Astrocyte (in vitro differentiated cells and primary cell): ENCODE measurements around the gene KHDC1. TPM values are rescaled to one million over a fixed set of nuclear protein-coding genes. Genes with fewer than 3 reads are reported as not detected.
"Not testable (repeated sequence)": the region's sequence is repeated elsewhere in the genome, so short reads cannot be mapped to it uniquely, and the experiment has no call there.

Experiments
- DNase-seq: peaks from one replicate; pipeline ENCODE4 v3.0.0-alpha.2; 2010; ENCODE audit warnings: low read depth
- FAIRE-seq: peaks from 2 replicates; lab custom pipeline; 2011; peaks lifted over from hg19 to GRCh38; lab: Jason Lieb, UNC
- H2AFZ ChIP-seq: 2 replicates; pipeline ENCODE4 v1.6.0; 2012; ENCODE audit warnings: low read depth, low read length, inconsistent platforms
- H3K27ac ChIP-seq: 2 replicates; pipeline ENCODE4 v1.5.1; 2011; ENCODE audit warnings: low read depth, low read length, inconsistent platforms
- H3K27me3 ChIP-seq: 2 replicates; pipeline ENCODE4 v1.6.0; 2011; ENCODE audit warnings: low read length, inconsistent platforms; ENCODE audit not compliant: insufficient read depth
- H3K36me3 ChIP-seq: 2 replicates; pipeline ENCODE4 v1.5.1; 2011; ENCODE audit warnings: low read length, inconsistent platforms; ENCODE audit not compliant: insufficient read depth
- H3K4me1 ChIP-seq: 2 replicates; pipeline ENCODE4 v1.5.1; 2011; ENCODE audit warnings: low read length, inconsistent platforms; ENCODE audit not compliant: insufficient read depth
- H3K4me2 ChIP-seq: 2 replicates; pipeline ENCODE4 v1.6.0; 2012; ENCODE audit warnings: low read length, inconsistent platforms
- H3K4me3 ChIP-seq: 2 replicates; pipeline ENCODE4 v1.5.1; 2011; ENCODE audit warnings: low read depth, mild to moderate bottlenecking, low read length, inconsistent platforms; ENCODE audit not compliant: insufficient read depth
- H3K79me2 ChIP-seq: 2 replicates; pipeline ENCODE4 v1.6.0; 2012; ENCODE audit warnings: mild to moderate bottlenecking, low read length, inconsistent platforms; ENCODE audit not compliant: insufficient read depth
- H3K9ac ChIP-seq: 2 replicates; pipeline ENCODE4 v1.6.0; 2012; ENCODE audit warnings: mild to moderate bottlenecking, low read length, inconsistent platforms
- H3K9me3 ChIP-seq: 2 replicates; pipeline ENCODE4 v1.5.1; 2012; ENCODE audit warnings: low read depth, mild to moderate bottlenecking, low read length, inconsistent platforms; ENCODE audit not compliant: insufficient read depth
- H4K20me1 ChIP-seq: 2 replicates; pipeline ENCODE4 v1.6.0; 2012; ENCODE audit warnings: low read length, inconsistent platforms; ENCODE audit not compliant: insufficient read depth
- H3K27ac Mint-ChIP-seq: one replicate; pipeline ENCODE4 v1.8.0; 2021; ENCODE audit warnings: mild to moderate bottlenecking, mixed read lengths; ENCODE audit not compliant: unreplicated experiment
- H3K27me3 Mint-ChIP-seq: one replicate; pipeline ENCODE4 v1.8.0; 2021; ENCODE audit warnings: low read depth, mixed read lengths; ENCODE audit not compliant: unreplicated experiment
- H3K36me3 Mint-ChIP-seq: one replicate; pipeline ENCODE4 v1.8.0; 2021; ENCODE audit warnings: low read depth, mixed read lengths; ENCODE audit not compliant: unreplicated experiment
- H3K4me1 Mint-ChIP-seq: one replicate; pipeline ENCODE4 v1.8.0; 2021; ENCODE audit warnings: low read depth, mixed read lengths; ENCODE audit not compliant: unreplicated experiment
- H3K4me3 Mint-ChIP-seq: one replicate; pipeline ENCODE4 v1.8.0; 2021; ENCODE audit warnings: mild to moderate bottlenecking, moderate library complexity, mixed read lengths; ENCODE audit not compliant: unreplicated experiment
- H3K9me3 Mint-ChIP-seq: one replicate; pipeline ENCODE4 v1.8.0; 2021; ENCODE audit warnings: mild to moderate bottlenecking, mixed read lengths; ENCODE audit not compliant: unreplicated experiment
- CTCF ChIP-seq: IDR thresholded peaks from 2 replicates; pipeline ENCODE4 v1.5.1; 2011; ENCODE audit warnings: low read depth, mild to moderate bottlenecking, inconsistent platforms, low read length, moderate library complexity; ENCODE audit not compliant: insufficient read depth
- EZH2 ChIP-seq: IDR thresholded peaks from 2 replicates; pipeline ENCODE4 v1.6.1; 2012; ENCODE audit warnings: mild to moderate bottlenecking, low read length, inconsistent platforms; ENCODE audit not compliant: insufficient read depth
- total RNA-seq: library from RNA; stranded (reverse); gene quantifications from 2 replicates; pipeline ENCODE4 v1.2.1, GENCODE V29; 2021

KHDC1 gene
- total RNA-seq, 1 donor from 2014 or later, result 2.9 TPM

DNA sequence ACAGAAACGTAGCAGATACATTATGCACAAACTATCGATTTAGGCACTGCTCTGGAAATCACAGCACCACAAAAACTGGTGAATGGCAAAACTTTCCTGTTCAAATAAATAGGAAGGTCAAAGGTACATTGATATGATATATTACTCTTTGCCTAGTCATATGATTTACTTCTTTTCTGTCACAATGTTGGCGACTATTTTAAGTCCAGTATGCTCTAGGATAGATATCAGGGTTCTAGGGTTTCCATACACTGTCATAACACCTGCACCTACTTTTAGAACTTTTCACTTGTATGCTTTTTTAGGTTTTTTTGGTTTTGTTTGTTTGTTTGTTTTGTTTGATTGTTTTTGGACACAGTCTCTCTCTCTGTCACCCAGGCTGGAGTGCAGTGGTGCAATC lies 62.7 kb downstream of the KHDC1 start:
- no peaks in the 10 kb centered on the region for H3K9me3 ChIP-seq

DNA sequence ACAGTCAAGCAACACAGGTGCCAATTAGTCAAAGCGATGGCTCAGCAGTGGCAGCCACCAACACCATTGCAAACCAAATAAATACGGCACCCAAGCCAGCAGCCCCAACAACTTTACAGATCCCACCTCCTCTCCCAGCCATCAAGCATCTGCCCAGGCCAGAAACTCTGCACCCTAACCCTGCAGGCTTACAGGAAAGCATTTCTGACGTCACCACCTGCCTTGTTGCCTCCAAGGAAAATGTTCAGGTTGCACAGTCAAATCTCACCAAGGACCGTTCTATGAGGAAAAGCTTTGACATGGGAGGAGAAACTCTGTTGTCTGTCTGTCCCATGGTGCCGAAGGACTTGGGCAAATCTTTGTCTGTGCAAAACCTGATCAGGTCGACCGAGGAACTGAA lies 68.3 kb downstream of the KHDC1 start:
- Histone ChIP-seq H3K9me3 (no peaks in the 10 kb centered on the region), H3K27ac (no peak overlapping the region), H3K4me3 (no peak overlapping the region), H4K20me1 (no peaks in the 10 kb centered on the region), H3K9ac (no peak overlapping the region), H3K36me3 (no peaks in the 10 kb centered on the region), H2AFZ (no peak overlapping the region), H3K27me3 (no peaks in the 10 kb centered on the region), H3K4me2 (no peak overlapping the region), H3K79me2 (no peaks in the 10 kb centered on the region), H3K4me1 (no peaks in the 10 kb centered on the region)
- Mint-ChIP-seq H3K9me3 (no peaks in the 10 kb centered on the region), H3K27me3 (no peaks in the 10 kb centered on the region), H3K4me1 (no peaks in the 10 kb centered on the region), H3K36me3 (no peaks in the 10 kb centered on the region), H3K4me3 (no peak overlapping the region), H3K27ac (no peak overlapping the region)
- no peak for DNase-seq
- FAIRE-seq, result no peak
- TF ChIP-seq EZH2 (no peak), CTCF (no peak)

More for the DNA sequence above, 62.7 kb downstream of the KHDC1 start:
- Histone ChIP-seq H3K9ac (no peak overlapping the region), H3K4me1 (no peaks in the 10 kb centered on the region), H4K20me1 (no peaks in the 10 kb centered on the region), H3K27me3 (no peaks in the 10 kb centered on the region), H3K4me2 (no peak overlapping the region), H3K36me3 (no peaks in the 10 kb centered on the region), H3K79me2 (no peaks in the 10 kb centered on the region), H2AFZ (no peak overlapping the region), H3K27ac (no peak overlapping the region), H3K4me3 (no peak overlapping the region)
- H3K4me1 Mint-ChIP-seq, result peaks cover 2% of the 10 kb centered on the region
- H3K9me3 Mint-ChIP-seq, result peaks cover 2% of the 10 kb centered on the region
- DNase-seq, result no peak
- no peak overlapping the region for H3K27ac Mint-ChIP-seq
- no peaks in the 10 kb centered on the region for H3K27me3 Mint-ChIP-seq
- H3K36me3 Mint-ChIP-seq, result no peaks in the 10 kb centered on the region
- no peak overlapping the region for H3K4me3 Mint-ChIP-seq
- TF ChIP-seq EZH2 (no peak), CTCF (no peak)
- no peak for FAIRE-seq

DNA sequence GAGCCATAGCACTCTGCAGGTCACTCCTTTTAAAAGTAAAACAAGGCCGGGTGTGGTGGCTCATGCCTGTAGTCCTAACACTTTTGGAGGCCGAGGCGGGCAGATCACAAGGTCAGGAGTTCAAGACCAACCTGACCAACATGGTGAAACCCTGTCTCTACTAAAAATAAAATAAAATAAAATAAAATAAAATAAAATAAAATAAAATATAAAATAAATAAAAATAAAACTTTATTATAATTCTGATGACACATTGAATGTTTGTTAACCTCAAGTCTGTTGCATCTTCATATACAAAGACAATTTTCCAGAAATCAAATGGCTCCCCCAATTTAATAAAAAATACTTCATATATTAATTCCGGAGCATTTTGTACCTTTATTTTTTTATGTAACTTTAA lies 69.7 kb downstream of the KHDC1 start:
- not testable (repeated sequence) for H3K4me3 ChIP-seq, H3K27ac ChIP-seq, H3K36me3 ChIP-seq, H3K4me3 Mint-ChIP-seq, H3K4me1 ChIP-seq, H3K27me3 ChIP-seq, H3K36me3 Mint-ChIP-seq, H3K9me3 ChIP-seq, DNase-seq, H3K9ac ChIP-seq, H3K27me3 Mint-ChIP-seq, H4K20me1 ChIP-seq, H3K4me1 Mint-ChIP-seq, H3K4me2 ChIP-seq, H2AFZ ChIP-seq, H3K27ac Mint-ChIP-seq, H3K9me3 Mint-ChIP-seq, H3K79me2 ChIP-seq, FAIRE-seq

Other genes starting within 250 kb of the KHDC1 start
- not detected in 2 replicates for gene KHDC1L, start 37.7 kb downstream of the KHDC1 start, total RNA-seq
- not detected in 2 replicates for gene DPPA5, start 91.1 kb upstream of the KHDC1 start, total RNA-seq
- gene KHDC3L, start 99.5 kb upstream of the KHDC1 start, total RNA-seq, result not detected in 2 replicates
- not detected in 2 replicates for gene OOEP, start 106.7 kb upstream of the KHDC1 start, total RNA-seq
- gene DDX43, start 131.6 kb upstream of the KHDC1 start, total RNA-seq, result not detected in 2 replicates
- 0.16 and 0.34 TPM in 2 replicates for gene CGAS, start 189.1 kb upstream of the KHDC1 start, total RNA-seq
- 15.5 and 17.6 TPM in 2 replicates for gene MTO1, start 198.5 kb upstream of the KHDC1 start, total RNA-seq